ENCODE results near the gene KRT2. TPM values are rescaled to one million over a fixed set of nuclear protein-coding genes. Genes with fewer than 3 reads are reported as not detected.

KRT2 gene
- total and polyA plus RNA-seq, 2 of the 8 experiments (the other 6 are each of a cell fraction or from before 2014, with no cell fraction given) = not detected

GRCh38 chr12:52608826-52609630, 43.0 kb downstream of the KRT2 start (continued):
- no peak for TF ChIP-seq FOSL1 (IDR thresholded peaks at IDR 0.05; ENCODE audit: insufficient read depth, low read depth, low read length)
- no peak for TF ChIP-seq TEAD4 (IDR thresholded peaks at IDR 0.05; ENCODE audit: low read depth, low read length)
- TF ChIP-seq SIRT6 (IDR thresholded peaks at IDR 0.05; ENCODE audit: low read length) = no peak
